Esophagus squamous epithelium (tissue), 4 donors: Measurements from ENCODE around the gene DNAJC10.

ENCODE experiments used
- CTCF ChIP-seq, 6 experiments: fragments of 450-650 bp in 4 of 6; fragments of 200-600 bp in 2 of 6; sonication (generic) in 2 of 6; IDR thresholded peaks; one replicate each; pipeline ENCODE4 v1.5.1; 2016 to 2019; ENCODE audit warnings: antibody characterized with exemption in 6 of 6, mild to moderate bottlenecking in 4 of 6, moderate library complexity in 4 of 6
- POLR2A ChIP-seq, 4 donors: fragments of 450-650 bp; IDR thresholded peaks; one replicate each; pipeline ENCODE4 v1.6.1; 2017; ENCODE audit warnings: antibody characterized with exemption in 4 of 4, mild to moderate bottlenecking in 4 of 4, moderate library complexity in 3 of 4

DNA sequence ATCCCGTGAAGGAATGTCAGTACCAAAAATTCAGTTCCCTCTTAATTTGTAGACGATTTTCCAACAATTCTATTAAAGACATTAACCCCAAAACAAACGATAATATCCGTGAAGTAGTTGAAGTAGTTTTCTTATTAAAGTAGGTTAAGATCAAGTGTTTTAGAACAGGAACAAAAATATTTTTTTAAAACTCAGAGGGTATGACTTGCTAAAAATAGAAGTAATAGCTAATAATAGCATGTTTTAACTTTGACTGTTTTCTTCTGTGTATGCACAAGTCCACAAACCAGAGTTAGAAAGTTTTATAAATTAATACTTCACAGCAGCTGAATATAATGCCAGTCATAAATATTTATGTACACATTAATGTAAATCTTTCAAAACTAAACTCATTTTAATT is 2.4 kb downstream of the DNAJC10 start:
- TF ChIP-seq POLR2A (IDR thresholded peaks at IDR 0.05): no peak
- no peak for TF ChIP-seq CTCF (IDR thresholded peaks at IDR 0.05)
